K562 (cell line): ENCODE measurements around the gene CDC45. TPM values are rescaled to one million over a fixed set of nuclear protein-coding genes. Genes with fewer than 3 reads are reported as not detected.
"Not testable (repeated sequence)": the region's sequence is repeated elsewhere in the genome, so short reads cannot be mapped to it uniquely, and the experiment has no call there.

Source experiments
- ATAC-seq: fragments of 200-7000 bp; cut with Tn5 transposase; 3 replicates; pipeline ENCODE4 v1.9.1; 2020; ENCODE audit warnings: moderate library complexity
- BruUV-seq: library from RNA; stranded (reverse); fragments of 400-500 nt; replicated peaks from 2 replicates; lab custom pipeline; 2021; lab: Mats Ljungman, UMichigan
- CTCF ChIA-PET: fragments of 300-600 bp; formaldehyde crosslinking; extraction: SDS; loops from one replicate; lab custom pipeline; 2021; ENCODE audit warnings: low intra/inter-chr PET ratio; lab: Yijun Ruan, JAX
- POLR2A ChIA-PET: fragments of 300-600, 350-650 bp; sonication (Branson Sonifier 250); formaldehyde crosslinking; extraction: SDS; loops from one replicate; lab custom pipeline; 2021; ENCODE audit warnings: antibody characterized with exemption, inconsistent platforms; lab: Yijun Ruan, JAX
- DNase-seq, 4 experiments: peaks; one replicate each; pipeline versions ENCODE4 v3.0.0 to v3.0.0-alpha.2; 2011 to 2018; ENCODE audit warnings: low spot score in 3 of 4, mixed read lengths in 3 of 4; ENCODE audit errors: extremely low read depth in 1 of 4
- FAIRE-seq: peaks from 2 replicates; lab custom pipeline; 2011; peaks lifted over from hg19 to GRCh38; lab: Jason Lieb, UNC
- H2AFZ ChIP-seq: 2 replicates; pipeline ENCODE4 v1.6.0; 2011; ENCODE audit warnings: low read depth, low read length, control low read depth, inconsistent platforms
- H3K27ac ChIP-seq: fragments of 200-600 bp; 3 replicates; pipeline ENCODE4 v1.8.0; 2011; ENCODE audit warnings: low read depth, mild to moderate bottlenecking, control low read depth, inconsistent platforms, low read length, moderate library complexity, mixed read lengths; ENCODE audit errors: extremely low read depth
- H3K27me3 ChIP-seq, 2 experiments: fragments of 300-600 bp in 1 of 2; 2 replicates in 1 of 2; 3 replicates in 1 of 2; pipeline versions ENCODE4 v1.6.0 to v1.8.0; 2011; ENCODE audit warnings: inconsistent platforms in 2 of 2, low read length in 2 of 2, mild to moderate bottlenecking in 1 of 2, mixed read lengths in 1 of 2, moderate library complexity in 1 of 2; ENCODE audit not compliant: control insufficient read depth in 2 of 2, insufficient read depth in 2 of 2
- H3K36me3 ChIP-seq: fragments of 300-600 bp; 3 replicates; pipeline ENCODE4 v1.8.0; 2011; ENCODE audit warnings: mild to moderate bottlenecking, low read length, inconsistent platforms; ENCODE audit not compliant: control insufficient read depth, insufficient read depth
- H3K4me1 ChIP-seq, 2 experiments: fragments of 200-600 bp in 1 of 2; replicated peaks in 1 of 2; 2 replicates in 1 of 2; 3 replicates in 1 of 2; pipeline versions ENCODE4 v1.5.1 to v1.8.0; 2011; ENCODE audit warnings: inconsistent platforms in 2 of 2, low read length in 2 of 2, mild to moderate bottlenecking in 1 of 2, mixed read lengths in 1 of 2, moderate library complexity in 1 of 2; ENCODE audit not compliant: control insufficient read depth in 2 of 2, insufficient read depth in 2 of 2
- H3K4me2 ChIP-seq: 2 replicates; pipeline ENCODE4 v1.6.1; 2011; ENCODE audit warnings: low read length, control low read depth, inconsistent platforms, mixed read lengths; ENCODE audit not compliant: insufficient read depth
- H3K4me3 ChIP-seq: fragments of 200-600 bp; sonication (generic), shearing (Covaris generic); 2 replicates; pipeline ENCODE4 v1.5.1; 2016; ENCODE audit warnings: control low read depth, inconsistent platforms
- H3K79me2 ChIP-seq: fragments of 200-600 bp; 3 replicates; pipeline ENCODE4 v1.8.0; 2011; ENCODE audit warnings: low read length, inconsistent platforms; ENCODE audit not compliant: control insufficient read depth, insufficient read depth
- H3K9ac ChIP-seq, 2 experiments: 2 replicates each; pipeline versions ENCODE4 v1.6.0 to v1.6.1; 2011; ENCODE audit warnings: low read depth in 2 of 2, low read length in 2 of 2, control low read depth in 1 of 2, inconsistent platforms in 1 of 2, mild to moderate bottlenecking in 1 of 2, mixed read lengths in 1 of 2; ENCODE audit not compliant: insufficient read depth in 1 of 2
- H3K9me1 ChIP-seq: one replicate; pipeline ENCODE4 v1.6.0; 2011; ENCODE audit warnings: inconsistent platforms, mild to moderate bottlenecking, low read length, moderate library complexity; ENCODE audit not compliant: control insufficient read depth, insufficient read depth
- H3K9me3 ChIP-seq: replicated peaks from 2 replicates; pipeline ENCODE4 v1.5.1; 2011; ENCODE audit warnings: low read depth, low read length, inconsistent platforms; ENCODE audit not compliant: control insufficient read depth, insufficient read depth
- H4K20me1 ChIP-seq: replicated peaks from 2 replicates; pipeline ENCODE4 v1.6.1; 2011; ENCODE audit warnings: low read length, inconsistent platforms, mixed read lengths; ENCODE audit not compliant: control insufficient read depth, insufficient read depth
- AFF1 ChIP-seq, 2 experiments: fragments of 450-650 bp; IDR thresholded peaks; 2 replicates each; pipeline ENCODE4 v1.6.1; 2018; ENCODE audit warnings: mild to moderate bottlenecking in 2 of 2, low read depth in 1 of 2; ENCODE audit not compliant: partially characterized antibody in 2 of 2
- CSDE1 ChIP-seq, 2 experiments: fragments of 450-650 bp; IDR thresholded peaks; 2 replicates each; pipeline ENCODE4 v1.6.1; 2016; ENCODE audit warnings: mild to moderate bottlenecking in 1 of 2
- DIDO1 ChIP-seq: fragments of 450-650 bp; IDR thresholded peaks from 2 replicates; pipeline ENCODE4 v1.6.1; 2016; ENCODE audit warnings: low read depth, missing biosample characterization, missing genetic modification characterization
- HBP1 ChIP-seq: fragments of 450-650 bp; formaldehyde crosslinking; IDR thresholded peaks from 2 replicates; pipeline ENCODE4 v1.4.0; 2022; ENCODE audit warnings: missing genetic modification characterization
- HDAC1 ChIP-seq, 2 experiments: fragments of 450-650 bp; IDR thresholded peaks; 2 replicates each; pipeline ENCODE4 v1.6.1; 2016 to 2017; ENCODE audit warnings: inconsistent platforms in 1 of 2, mild to moderate bottlenecking in 1 of 2, moderate library complexity in 1 of 2
- KAT8 ChIP-seq: fragments of 450-650 bp; IDR thresholded peaks from 2 replicates; pipeline ENCODE4 v1.6.1; 2016; ENCODE audit warnings: low read depth, mild to moderate bottlenecking
- NCOA4 ChIP-seq: fragments of 450-650 bp; IDR thresholded peaks from 2 replicates; pipeline ENCODE4 v1.6.1; 2018; ENCODE audit warnings: mild to moderate bottlenecking; ENCODE audit not compliant: partially characterized antibody
- NFATC3 ChIP-seq: fragments of 450-650 bp; IDR thresholded peaks from 2 replicates; pipeline ENCODE4 v1.6.1; 2017; ENCODE audit warnings: mild to moderate bottlenecking
- POLR2AphosphoS5 ChIP-seq: IDR thresholded peaks from 2 replicates; pipeline ENCODE4 v1.6.1; 2011; ENCODE audit warnings: mild to moderate bottlenecking, low read depth, low read length, moderate library complexity; ENCODE audit not compliant: control insufficient read depth, insufficient read depth
- RFX7 ChIP-seq: fragments of 250-450 bp; sonication (Bioruptor Pico); IDR thresholded peaks from 2 replicates; pipeline ENCODE4 v1.5.1; 2021; ENCODE audit warnings: mild to moderate bottlenecking
- TRIM25 ChIP-seq: fragments of 450-650 bp; IDR thresholded peaks from 2 replicates; pipeline ENCODE4 v1.7.0; 2016; ENCODE audit warnings: borderline replicate concordance
- ZNF436 ChIP-seq: fragments of 250-450, 450-650 bp; sonication (Bioruptor Pico); formaldehyde crosslinking; IDR thresholded peaks from 2 replicates; pipeline ENCODE4 v1.7.0; 2020; ENCODE audit warnings: mild to moderate bottlenecking
- ZNF699 ChIP-seq: fragments of 250-450 bp; sonication (Bioruptor Pico); IDR thresholded peaks from 2 replicates; pipeline ENCODE4 v1.8.0; 2021; ENCODE audit warnings: mild to moderate bottlenecking, moderate library complexity; ENCODE audit not compliant: insufficient replicate concordance
- WGBS: fragments of 100-300 bp; shearing (Covaris generic); methylation state at CpG from one replicate; pipeline ENCODE4 v1.1.6; 2016; ENCODE audit warnings: low coverage, mixed read lengths; ENCODE audit not compliant: insufficient coverage; ENCODE audit errors: missing lambda C conversion rate; 5-methylcytosine and 5-hydroxymethylcytosine counted together
- in situ Hi-C: fragments of 300-500 bp; cut with MboI; formaldehyde crosslinking; loops from 4 replicates; pipeline ENCODE4 v1.15.0; 2018; ENCODE audit warnings: inconsistent platforms, mixed read lengths
- intact Hi-C: fragments of 100-400 bp; cut with micrococcal nuclease; formaldehyde crosslinking; loops from 2 replicates; pipeline ENCODE4 v1.14.2; 2022
- polyA plus RNA-seq, 8 experiments: library from polyadenylated mRNA; depleted of rRNA in 4 of 8; stranded (reverse) in 5 of 8; unstranded in 3 of 8; fragments of >200 nt; fragmentation: Nextera tagmentation in 2 of 8; fragmentation: Illumina TruSeq in 1 of 8; extraction: Ambion mirVana in 2 of 8; extraction: Trizol in 1 of 8; gene quantifications; 2 replicates each; pipeline versions ENCODE4 v1.2.1 to v1.2.3, GENCODE V29; 2011 to 2014; ENCODE audit warnings: inconsistent platforms in 1 of 8, missing spikeins in 1 of 8
- total RNA-seq, 7 experiments: library from RNA; depleted of rRNA in 6 of 7; stranded (reverse); fragments of >200 nt in 6 of 7; fragmentation: Illumina TruSeq in 2 of 7; extraction: Trizol in 2 of 7; gene quantifications; 2 replicates each; pipeline versions ENCODE4 v1.2.1 to v1.2.3, GENCODE V29; 2011 to 2021; ENCODE audit warnings: low replicate concordance in 1 of 7

The CDC45 gene
- total and polyA plus RNA-seq, 9 of the 15 experiments (the other 6 are each of a cell fraction or from before 2014, with no cell fraction given) = 251 to 580 (median 410) TPM

- FAIRE-seq, H3K27ac ChIP-seq, in situ Hi-C loops, H3K9me1 ChIP-seq, H3K9ac ChIP-seq, H3K4me2 ChIP-seq, H3K9me3 ChIP-seq, H3K27me3 ChIP-seq, ATAC-seq, BruUV-seq, H3K4me3 ChIP-seq, DNase-seq, CTCF ChIA-PET, H2AFZ ChIP-seq: not testable (repeated sequence)
- POLR2A ChIA-PET = interaction anchor here (0.6 to 11.7 kb wide), 25 partner anchors 10 to 684 kb away, joined by 3 to 284 read pairs (median 5); partner anchors contain the start of genes CDC45, HIRA, MRPL40 and UFD1
- WGBS = 87% methylated on average over 9 of the region's 9 CpGs
- H3K79me2 ChIP-seq = peaks cover 75% of the 10 kb centered on the region
- intact Hi-C loops = loop anchor here (10.0 kb wide), 1 partner anchor 179 kb away; no protein-coding TSS in a partner anchor
- H3K36me3 ChIP-seq = peaks cover 83% of the 10 kb centered on the region
- H4K20me1 ChIP-seq = peaks cover 28% of the 10 kb centered on the region
- peaks cover 27 to 38% of the 10 kb centered on the region in 2 experiments for H3K4me1 ChIP-seq
- TF ChIP-seq NCOA4 = peak; percentile 33
- TF ChIP-seq NFATC3 = 0 out of 2 replicates have a peak, but pooled peaks have one; percentile 19
- TF ChIP-seq CSDE1 (IDR thresholded peaks at IDR 0.05) = 0 out of 4 replicates have a peak, but pooled peaks of 1 of the 2 experiments have one; percentile 38
- TF ChIP-seq HBP1 = peak; percentile 82; the same call in 1 of the 2 replicates
- peak; percentile 9; the same call in 1 of the 2 replicates for TF ChIP-seq KAT8
- peak; percentile 5 for TF ChIP-seq ZNF699 (CRISPR knock-in tag)
- TF ChIP-seq TRIM25 = 0 out of 2 replicates have a peak, but pooled peaks have one; percentile 49
- TF ChIP-seq AFF1 (IDR thresholded peaks at IDR 0.05; ENCODE audit: low read depth in 1 of 2, partially characterized antibody in 2 of 2) = peak in 1 of 2 experiments; percentile 21
- 0 out of 2 replicates have a peak, but pooled peaks have one; percentile 43 for TF ChIP-seq DIDO1 (tag)
- 0 out of 2 replicates have a peak, but pooled peaks have one; percentile 12 for TF ChIP-seq ZNF436 (CRISPR knock-in tag)
- TF ChIP-seq HDAC1 (IDR thresholded peaks at IDR 0.05) = peak in 1 of 2 experiments; percentile 75; a peak in 2 of 4 replicates
- peak; percentile 11; the same call in 1 of the 2 replicates for TF ChIP-seq POLR2AphosphoS5
- TF ChIP-seq RFX7 (CRISPR knock-in tag) = peak; percentile 33; the same call in 1 of the 2 replicates
Observed at GRCh38 chr22:19445279-19445982, 34.3 kb upstream of the CDC45 start.
